GM19238 (cell line): ENCODE results near the gene CACTIN.
"Not testable (repeated sequence)": the region's sequence is repeated elsewhere in the genome, so short reads cannot be mapped to it uniquely, and the experiment has no call there.

Experiments
- DNase-seq: peaks from one replicate; pipeline ENCODE4 v3.0.0; 2011; ENCODE audit warnings: low spot score; ENCODE audit not compliant: insufficient read length

CACTIN gene

DNA sequence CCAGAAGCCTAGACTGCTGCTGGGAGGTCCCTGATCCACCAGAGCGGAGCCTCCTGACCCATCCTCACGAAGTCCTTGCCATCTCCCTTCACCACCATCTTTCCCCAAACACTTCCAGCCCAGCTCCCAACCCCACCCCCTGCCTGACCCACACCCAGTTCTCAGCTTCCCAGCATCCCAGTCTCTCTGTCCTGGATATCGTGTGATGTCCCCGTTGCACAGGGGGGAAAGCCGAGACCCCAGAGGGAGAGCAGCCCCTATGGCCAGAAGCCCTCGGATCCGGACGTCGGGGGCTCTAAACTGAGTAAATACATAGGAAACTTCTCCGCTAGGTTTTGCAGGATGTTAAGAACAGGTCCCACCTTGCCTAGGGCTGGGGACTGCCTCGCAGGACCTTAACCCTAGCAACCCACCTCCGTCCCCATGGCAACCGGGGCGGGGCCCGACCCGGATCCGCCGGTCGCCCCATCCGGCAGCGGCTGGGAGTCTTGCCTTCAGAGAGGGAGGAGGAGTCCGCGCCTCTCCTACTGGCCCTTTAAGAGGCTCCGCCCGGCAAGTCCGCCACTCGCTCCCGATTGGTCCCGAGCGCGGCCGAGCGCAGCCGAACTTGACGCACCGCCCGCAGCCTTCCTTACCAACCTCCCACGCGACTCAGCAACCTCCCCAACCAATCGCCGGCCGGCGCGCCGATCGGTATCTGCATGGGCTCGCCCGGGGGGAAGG, 54.3 kb downstream of the CACTIN start:
- peak; percentile 97 for DNase-seq

DNA sequence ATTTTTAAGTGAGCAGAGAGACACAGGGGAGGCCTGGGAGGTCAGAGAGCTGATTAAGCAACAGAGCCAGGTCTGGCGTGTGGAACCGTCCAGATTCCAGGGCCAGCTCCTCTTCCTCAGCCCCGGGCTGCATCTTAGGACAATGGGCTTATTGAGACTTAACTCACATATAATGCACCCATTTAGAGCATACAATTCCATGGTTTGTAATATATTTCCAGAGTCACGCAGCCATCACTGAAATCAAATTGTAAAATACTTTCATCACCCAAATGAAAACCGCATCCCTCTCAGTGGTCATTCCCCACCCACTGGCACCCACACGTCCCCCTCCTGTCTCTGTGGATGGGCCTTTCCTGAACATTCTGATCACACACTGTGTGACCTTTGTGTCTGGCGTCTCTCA, 56.0 kb downstream of the CACTIN start:
- no peak for DNase-seq

GRCh38 chr19:3570042-3570441, 56.5 kb downstream of the CACTIN start:
- not testable (repeated sequence) for DNase-seq

- no peak for DNase-seq
Observed at GRCh38 chr19:3565139-3565538, 61.5 kb downstream of the CACTIN start.

GRCh38 chr19:3563709-3564524, 62.7 kb downstream of the CACTIN start:
- DNase-seq = no peak
